Fibroblast of skin of scalp (primary cell): ENCODE data around the gene KCNIP4.
A peak's percentile ranks its signal among the peaks of the same experiment; 100 is the strongest.
"Not testable (repeated sequence)": the region's sequence is repeated elsewhere in the genome, so short reads cannot be mapped to it uniquely, and the experiment has no call there.

ENCODE experiments used
- DNase-seq: peaks from one replicate; pipeline ENCODE4 v3.0.0-alpha.2; 2013

KCNIP4 gene

DNA sequence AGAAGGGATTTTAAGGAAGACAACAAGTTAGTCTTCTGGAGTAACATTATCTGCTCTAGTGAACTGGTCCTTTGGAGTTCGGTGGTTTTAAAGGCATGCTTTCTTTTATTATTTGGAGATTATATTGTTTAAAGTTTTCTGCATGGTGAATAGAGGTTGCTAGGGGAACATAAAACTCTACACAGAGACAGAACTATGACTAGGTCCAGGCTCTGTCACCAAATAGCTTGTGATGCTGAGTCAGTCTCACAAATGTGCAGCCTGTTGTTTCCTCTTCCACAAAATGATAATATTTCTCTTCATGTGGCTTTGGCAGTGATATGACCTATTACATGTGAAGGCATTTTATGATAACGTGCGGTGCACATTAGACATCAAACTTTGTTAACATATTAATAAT, 1115.7 kb downstream of the KCNIP4 start:
- DNase-seq = peak; percentile 33

DNA sequence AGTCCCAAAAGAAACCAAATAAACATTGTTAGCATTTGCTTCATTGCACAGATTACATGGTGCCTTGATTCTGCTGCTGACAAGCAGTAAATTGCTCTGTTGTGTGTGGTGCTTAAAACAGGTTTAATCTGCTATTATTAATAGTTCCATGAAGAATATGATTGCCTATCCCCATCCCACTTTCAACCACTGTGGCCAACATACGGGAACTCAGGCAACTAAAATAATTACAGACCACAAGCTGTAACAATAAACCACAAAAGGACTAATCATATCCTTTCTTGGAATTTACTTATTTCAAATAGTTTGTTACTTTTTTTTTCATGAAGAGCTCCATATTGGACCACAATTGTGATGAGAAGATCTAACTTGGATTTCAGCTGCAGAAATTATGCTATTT, 1116.8 kb downstream of the KCNIP4 start:
- DNase-seq = peak; percentile 12

- DNase-seq = peak; percentile 9
Observed at GRCh38 chr4:20829617-20830357, 1118.8 kb downstream of the KCNIP4 start.

DNA sequence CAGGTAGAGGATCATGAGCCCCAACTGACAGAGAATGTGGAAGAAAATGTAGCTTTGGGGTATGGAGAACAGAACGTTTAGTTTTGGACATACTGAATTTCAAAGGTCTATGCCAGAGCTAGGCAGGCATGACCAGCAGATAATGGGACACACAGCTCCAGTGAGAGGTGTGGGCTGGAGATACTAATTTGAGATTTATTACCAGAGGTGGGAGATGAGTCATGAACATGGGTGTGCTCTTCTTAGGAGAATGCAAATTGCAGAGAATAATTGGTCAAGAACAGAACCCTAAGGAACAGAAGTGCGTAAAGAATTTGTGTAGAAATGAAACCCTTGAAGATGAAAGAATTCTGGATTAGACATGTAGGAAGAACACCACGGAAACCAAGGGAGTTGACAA, 1123.1 kb downstream of the KCNIP4 start:
- DNase-seq = no peak

DNA sequence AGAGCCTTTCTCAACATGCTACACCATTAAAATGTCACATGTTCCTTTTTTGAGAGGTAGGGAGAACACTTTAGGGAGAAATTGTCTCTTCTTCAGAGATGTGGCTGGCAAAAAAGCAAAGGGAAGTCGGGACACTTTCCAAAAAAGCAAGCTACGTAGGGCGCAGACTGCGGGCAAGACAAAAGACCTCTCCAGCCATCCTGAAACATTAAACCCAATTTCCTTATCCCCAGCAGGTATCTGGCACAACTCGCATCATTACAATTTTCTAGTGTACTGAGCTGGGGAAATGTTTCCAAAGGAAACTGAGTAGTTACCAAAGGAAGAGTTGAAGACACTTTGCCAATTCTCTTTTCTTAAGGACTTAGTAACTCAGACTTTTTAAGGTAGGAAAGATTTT, 1132.3 kb downstream of the KCNIP4 start:
- no peak for DNase-seq

DNA sequence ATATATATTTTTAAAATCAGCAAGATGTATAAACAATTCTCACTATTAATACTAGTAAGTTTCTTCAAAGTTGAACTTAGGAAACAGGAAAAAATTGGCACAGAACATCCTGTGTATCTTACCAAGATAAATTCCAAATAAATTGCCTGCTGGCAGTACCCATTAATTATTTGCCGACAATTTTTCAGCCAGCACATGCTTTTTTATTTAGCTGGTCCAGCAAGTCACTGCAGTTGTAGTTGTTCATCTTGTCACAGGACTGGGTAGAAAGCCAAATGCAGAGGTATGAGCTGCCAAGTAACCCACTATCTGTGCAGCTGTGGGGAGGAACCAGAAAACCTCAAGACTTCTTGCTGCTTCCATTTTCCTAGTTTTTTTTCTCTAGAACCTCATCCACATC, 1134.9 kb downstream of the KCNIP4 start:
- DNase-seq = no peak

DNA sequence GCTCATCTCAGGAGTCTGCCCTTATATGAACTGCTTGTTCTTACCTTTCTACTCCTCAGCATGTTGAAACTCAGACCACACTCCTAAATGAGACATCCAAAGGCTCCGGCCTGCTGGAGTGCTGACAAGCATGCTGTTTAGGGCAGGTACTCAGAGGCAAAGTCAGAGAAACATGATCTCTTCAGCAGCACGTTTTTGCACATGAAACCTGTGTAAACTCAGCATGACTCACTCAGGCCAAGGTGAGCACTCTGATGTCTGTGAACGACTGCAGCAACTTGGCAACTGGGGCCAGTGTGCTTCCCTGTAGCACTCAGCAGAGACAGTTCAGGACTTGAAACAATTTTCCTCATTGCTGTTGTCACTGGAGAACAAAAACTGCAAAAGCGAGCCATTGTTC, 1138.8 kb downstream of the KCNIP4 start:
- DNase-seq = no peak

DNA sequence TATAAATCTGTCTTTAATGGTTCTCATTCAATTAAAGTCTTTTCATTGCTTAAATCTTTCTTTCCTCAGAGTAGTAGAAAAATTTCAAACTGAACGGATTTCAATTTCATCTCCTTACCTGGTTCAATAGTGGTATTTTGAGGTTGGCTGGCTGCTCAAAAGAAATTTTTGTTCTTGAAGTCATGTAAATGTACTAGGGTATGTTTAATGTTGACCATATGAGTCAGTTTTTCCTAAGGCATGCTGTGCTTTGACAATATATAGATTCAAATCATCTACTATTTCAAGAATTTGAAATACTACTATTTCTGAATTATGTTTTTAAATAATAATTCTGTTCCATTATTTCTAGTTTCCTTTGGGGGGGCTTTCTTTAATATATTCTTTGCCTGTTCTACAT, 1142.9 kb downstream of the KCNIP4 start:
- no peak for DNase-seq

DNA sequence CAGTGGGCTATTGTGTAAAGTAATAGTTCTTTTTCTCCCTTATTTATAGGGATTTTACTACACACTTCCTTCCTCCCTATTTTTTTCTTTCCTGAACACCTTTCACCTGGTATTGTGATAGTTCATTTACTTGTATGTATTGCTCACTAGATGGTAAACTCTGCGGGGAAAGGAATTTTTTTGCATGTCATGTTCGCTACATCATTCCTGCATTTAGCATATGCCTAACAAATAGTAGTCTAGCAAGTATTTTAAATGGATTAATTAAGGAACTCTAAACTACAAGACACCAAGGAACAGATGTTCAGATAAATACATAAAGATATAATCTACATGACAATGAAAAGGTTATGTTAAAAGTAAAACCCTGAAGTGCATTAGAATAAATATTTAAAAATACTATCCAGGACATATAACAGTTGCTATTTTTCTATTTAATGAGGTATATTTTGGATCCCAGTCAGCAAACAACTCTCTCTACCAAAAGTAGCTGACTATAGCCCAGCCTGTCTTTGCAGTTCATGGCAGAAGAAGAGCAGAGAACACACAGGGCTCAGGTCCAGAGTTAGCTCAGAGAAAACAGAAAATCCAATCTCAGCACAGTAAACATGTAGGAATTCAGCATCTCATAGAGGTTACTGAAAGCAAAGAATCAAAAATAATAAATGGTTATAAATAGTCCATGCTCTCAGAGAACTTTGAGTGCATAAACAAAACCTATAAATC, 1160.5 kb downstream of the KCNIP4 start:
- DNase-seq = no peak

GRCh38 chr4:20783134-20783533, 1165.4 kb downstream of the KCNIP4 start:
- not testable (repeated sequence) for DNase-seq

- no peak for DNase-seq
Observed at GRCh38 chr4:20778896-20779295, 1169.7 kb downstream of the KCNIP4 start.

GRCh38 chr4:20773144-20773997, 1175.2 kb downstream of the KCNIP4 start:
- peak; percentile 58 for DNase-seq

- peak; percentile 25 for DNase-seq
Observed at GRCh38 chr4:20764366-20764992, 1184.1 kb downstream of the KCNIP4 start.

DNA sequence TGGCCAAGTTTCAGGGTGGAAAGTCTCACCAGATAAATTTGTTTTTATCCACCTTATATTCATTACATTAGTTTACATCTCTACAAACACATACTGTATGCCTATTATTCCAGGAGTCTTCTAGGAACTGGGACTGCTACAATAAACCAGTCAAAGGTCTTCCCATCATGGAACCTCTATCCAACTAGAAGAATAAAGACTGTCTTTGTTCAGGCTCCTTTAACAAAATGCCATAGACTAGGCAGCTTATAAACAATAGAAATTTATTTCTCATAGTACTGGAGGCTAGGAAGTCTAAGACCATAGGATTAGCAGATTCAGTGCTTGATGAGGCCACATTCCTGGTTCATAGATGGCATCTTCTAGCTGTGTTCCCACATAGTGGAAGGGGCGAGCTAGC, 1186.7 kb downstream of the KCNIP4 start:
- no peak for DNase-seq

DNA sequence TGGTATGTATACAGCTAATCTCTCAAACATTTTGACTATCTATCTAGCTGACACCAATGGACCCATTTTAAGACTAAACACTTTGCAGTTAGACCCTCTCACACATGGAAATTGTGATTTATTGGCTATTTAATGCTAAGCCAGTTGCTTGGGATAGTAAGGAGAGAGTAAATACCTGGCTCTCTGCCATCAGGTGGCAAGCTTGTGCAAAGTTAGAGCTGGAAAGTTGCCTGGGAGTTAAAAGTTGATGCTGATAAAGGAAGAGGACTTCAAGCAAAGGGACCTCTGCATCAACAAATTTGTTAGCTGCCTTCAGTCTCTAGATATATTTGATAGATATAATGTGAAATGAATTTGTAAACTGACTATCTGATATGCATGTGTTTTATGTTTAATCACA, 1187.2 kb downstream of the KCNIP4 start:
- DNase-seq = no peak

GRCh38 chr4:20760053-20760452, 1188.5 kb downstream of the KCNIP4 start:
- no peak for DNase-seq

- DNase-seq = no peak
Observed at GRCh38 chr4:20754036-20754435, 1194.5 kb downstream of the KCNIP4 start.

GRCh38 chr4:20752641-20753040, 1195.9 kb downstream of the KCNIP4 start:
- no peak for DNase-seq

GRCh38 chr4:20746000-20746399, 1202.6 kb downstream of the KCNIP4 start:
- DNase-seq = not testable (repeated sequence)

- no peak for DNase-seq
Observed at GRCh38 chr4:20735931-20736330, 1212.6 kb downstream of the KCNIP4 start.

- DNase-seq = no peak
Observed at GRCh38 chr4:20724915-20725314, 1223.7 kb downstream of the KCNIP4 start.

GRCh38 chr4:20723463-20723862, 1225.1 kb downstream of the KCNIP4 start:
- no peak for DNase-seq

DNA sequence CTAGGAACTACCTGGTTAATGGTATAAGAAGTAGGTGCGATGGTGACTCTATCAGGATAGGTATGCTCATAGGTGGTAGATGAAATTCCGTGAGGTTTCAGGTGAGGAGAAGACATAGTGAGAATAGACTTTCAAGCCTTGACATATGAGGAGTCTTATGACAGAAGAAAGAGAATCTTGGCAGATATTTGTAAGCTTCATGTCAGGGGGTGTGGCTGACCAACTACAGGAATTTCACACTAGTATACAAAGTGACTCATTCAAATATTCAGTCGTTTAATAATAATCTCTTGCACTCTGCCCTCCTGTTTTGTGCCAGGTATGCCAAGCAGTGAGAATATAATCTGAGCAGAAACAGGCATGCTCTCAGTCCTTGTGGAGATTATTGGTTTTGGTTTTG, 1225.6 kb downstream of the KCNIP4 start:
- no peak for DNase-seq
